GM12801 (cell line): Measurements from ENCODE around the gene SELENOW.
"Not testable (repeated sequence)": the region's sequence is repeated elsewhere in the genome, so short reads cannot be mapped to it uniquely, and the experiment has no call there.

Experiments
- TF ChIP-seq, protein P1 (sequence below): IDR thresholded peaks from one replicate; pipeline ENCODE4 v1.5.1; 2011; ENCODE audit warnings: control low read depth; ENCODE audit not compliant: insufficient read length; ENCODE audit errors: extremely low read depth

SELENOW gene

DNA sequence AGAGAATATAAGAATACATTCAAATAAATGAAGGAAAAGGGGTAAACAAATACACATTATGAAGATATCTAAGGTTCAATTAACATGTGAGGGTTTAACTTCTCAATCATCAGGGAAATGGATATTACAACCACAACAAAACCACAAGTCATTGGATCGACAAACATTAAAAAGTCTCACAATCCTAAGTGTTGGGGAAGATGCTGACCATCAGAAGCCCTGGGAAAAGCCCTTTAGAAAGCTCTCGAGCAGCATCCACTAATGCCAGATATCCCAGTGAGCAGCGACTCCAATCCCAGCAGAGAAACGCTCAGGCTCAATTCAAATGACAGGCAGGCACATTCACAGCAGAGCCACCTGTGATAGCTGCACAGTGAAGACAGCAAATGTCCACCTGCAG lies 22.8 kb downstream of the SELENOW start:
- TF ChIP-seq, protein P1, sequence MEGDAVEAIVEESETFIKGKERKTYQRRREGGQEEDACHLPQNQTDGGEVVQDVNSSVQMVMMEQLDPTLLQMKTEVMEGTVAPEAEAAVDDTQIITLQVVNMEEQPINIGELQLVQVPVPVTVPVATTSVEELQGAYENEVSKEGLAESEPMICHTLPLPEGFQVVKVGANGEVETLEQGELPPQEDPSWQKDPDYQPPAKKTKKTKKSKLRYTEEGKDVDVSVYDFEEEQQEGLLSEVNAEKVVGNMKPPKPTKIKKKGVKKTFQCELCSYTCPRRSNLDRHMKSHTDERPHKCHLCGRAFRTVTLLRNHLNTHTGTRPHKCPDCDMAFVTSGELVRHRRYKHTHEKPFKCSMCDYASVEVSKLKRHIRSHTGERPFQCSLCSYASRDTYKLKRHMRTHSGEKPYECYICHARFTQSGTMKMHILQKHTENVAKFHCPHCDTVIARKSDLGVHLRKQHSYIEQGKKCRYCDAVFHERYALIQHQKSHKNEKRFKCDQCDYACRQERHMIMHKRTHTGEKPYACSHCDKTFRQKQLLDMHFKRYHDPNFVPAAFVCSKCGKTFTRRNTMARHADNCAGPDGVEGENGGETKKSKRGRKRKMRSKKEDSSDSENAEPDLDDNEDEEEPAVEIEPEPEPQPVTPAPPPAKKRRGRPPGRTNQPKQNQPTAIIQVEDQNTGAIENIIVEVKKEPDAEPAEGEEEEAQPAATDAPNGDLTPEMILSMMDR, result no peak

DNA sequence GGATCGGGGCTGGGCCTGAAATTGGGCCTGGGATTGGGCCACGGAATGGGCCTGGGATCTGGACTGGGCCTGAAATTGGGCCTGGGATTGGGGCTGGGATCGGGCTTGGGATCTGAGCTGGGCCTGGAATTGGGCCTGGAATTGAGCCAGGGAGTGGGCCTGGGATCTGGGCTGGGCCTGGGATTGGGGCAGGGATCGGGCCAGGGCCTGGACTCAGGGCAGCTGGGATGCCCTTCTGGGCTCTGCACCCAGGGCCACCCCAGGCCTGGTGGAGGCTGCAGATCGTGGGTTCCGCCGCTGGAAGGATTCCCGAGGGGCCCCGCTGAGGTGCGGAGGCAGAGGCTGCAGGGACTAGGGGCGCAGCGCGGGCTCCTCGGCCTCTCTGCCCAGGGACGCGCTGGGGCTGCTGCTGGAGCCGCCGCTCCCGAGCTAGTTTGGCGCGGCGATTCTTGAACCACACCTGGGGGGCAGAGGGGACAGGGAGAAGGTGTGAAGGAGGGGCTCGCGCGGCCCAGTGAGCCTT lies 24.1 kb downstream of the SELENOW start:
- TF ChIP-seq, protein P1, result no peak

DNA sequence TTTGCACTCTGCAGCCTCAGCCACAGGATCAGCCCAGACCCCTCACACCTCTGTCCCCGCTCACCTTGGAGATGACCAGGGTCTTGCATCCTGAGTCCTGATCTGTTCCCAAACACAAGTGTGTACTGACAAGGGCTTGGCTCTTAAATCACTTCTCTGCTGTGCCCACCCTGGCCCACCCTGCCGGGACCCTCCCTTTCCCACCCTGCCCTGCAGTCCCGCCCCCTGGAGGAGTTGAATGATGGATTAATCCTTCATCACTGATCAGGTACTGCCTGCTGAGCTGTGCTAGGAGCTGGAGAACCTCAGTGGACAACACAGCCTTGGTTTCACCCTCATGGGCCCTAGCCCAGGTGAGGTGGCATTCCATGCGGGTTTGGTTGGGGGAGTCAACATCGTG lies 25.9 kb downstream of the SELENOW start, which contains the start of gene TPRX1:
Gene TPRX1, minus strand, starts transcription at position 101 of the 400 bp plus-strand sequence. Its CDS starts 12 bp downstream, at position 89.
- TF ChIP-seq, protein P1, result not testable (repeated sequence)

DNA sequence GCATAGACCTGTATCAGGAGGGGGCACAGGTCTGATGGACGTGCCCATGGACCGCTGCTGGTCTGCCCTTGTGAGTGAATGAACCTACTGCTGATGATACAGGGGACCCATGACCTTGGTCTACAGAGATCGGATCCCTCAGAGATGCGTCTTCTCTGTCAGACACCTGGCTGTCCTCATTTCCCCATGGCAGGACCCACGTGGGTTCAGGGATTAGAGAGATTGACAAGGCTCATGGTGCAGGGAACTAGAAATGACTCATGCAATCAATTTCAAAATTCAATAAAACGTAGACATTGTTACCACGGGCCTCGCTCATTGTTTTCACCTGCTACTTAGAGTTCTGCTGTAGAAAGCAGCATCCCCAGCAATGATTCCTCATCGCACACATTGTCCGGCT lies 26.8 kb downstream of the SELENOW start:
- TF ChIP-seq, protein P1, result no peak

DNA sequence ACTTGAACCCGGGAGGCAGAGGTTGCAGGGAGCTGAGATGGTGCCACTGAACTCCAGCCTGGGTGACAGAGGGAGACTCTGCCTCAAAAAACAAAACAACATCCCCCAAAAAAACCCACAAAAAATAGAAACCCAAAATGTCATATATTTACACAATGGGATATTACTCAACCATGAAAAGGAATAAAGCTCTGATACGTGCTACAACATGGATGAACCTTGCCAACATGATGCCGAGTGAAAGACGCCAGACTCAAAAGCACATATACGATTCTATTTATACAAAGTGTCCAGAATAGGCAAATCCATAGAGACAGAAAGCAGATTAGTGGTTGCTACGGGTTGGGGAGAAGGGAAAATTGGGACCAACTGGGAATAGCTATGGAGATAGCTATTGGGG lies 27.9 kb downstream of the SELENOW start:
- TF ChIP-seq, protein P1, result no peak

DNA sequence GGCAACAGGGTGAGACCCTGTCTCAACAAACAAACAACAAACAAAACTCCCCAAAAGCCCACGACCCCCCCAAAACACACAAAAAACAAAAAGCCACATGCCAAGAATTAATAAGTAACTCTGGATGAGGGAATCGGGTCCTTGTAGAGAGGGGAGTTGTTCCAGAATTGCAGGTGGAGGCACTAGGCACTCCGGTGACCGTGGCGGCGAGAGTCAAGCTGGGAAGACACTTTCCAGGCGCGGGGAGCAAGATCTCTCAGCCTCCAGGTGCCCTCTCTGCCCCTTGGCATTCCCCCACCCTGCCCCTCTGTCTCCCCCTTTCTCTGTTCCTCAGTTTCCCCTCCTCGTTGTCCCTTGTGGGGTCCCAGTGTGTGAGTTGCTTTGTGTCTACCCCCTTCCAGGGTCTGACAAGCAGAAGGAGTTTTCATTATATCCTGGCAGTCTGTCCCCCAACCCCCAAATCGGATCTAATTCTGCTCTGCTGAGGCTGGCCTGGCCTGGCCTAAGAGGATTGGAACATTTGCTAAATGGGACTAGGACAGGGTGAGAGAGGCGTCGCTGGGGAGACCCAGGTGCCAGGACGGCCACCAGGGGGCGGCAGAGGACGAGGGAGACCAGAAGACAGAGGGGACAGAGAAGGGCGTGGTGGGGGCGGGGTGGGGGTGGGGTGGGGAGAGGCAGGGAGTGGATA lies 34.9 kb downstream of the SELENOW start:
- TF ChIP-seq, protein P1, result no peak

DNA sequence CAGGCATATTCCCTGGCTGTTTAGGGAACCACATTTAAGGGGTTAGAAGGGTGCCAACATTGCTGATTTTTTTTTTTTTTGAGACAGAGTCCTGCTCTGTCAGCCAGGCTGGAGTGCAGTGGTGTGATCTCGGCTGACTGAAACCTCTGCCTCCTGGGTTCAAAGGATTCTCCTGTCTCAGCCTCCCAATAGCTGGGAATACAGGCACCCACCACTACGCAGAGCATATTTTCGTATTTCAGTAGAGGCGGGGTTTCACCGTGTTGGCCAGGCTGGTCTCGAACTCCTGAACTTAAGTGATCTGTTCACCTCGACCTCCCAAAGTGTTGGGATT lies 35.5 kb downstream of the SELENOW start:
- TF ChIP-seq, protein P1, result no peak
